A204.1 (cell line): Measurements from ENCODE around the gene CD300E.
"Not testable (repeated sequence)": the region's sequence is repeated elsewhere in the genome, so short reads cannot be mapped to it uniquely, and the experiment has no call there.

Experiments
- FAIRE-seq: peaks from 2 replicates; lab custom pipeline; 2012; peaks lifted over from hg19 to GRCh38; lab: Jason Lieb, UNC

CD300E gene, protein sequence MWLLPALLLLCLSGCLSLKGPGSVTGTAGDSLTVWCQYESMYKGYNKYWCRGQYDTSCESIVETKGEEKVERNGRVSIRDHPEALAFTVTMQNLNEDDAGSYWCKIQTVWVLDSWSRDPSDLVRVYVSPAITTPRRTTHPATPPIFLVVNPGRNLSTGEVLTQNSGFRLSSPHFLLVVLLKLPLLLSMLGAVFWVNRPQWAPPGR

DNA sequence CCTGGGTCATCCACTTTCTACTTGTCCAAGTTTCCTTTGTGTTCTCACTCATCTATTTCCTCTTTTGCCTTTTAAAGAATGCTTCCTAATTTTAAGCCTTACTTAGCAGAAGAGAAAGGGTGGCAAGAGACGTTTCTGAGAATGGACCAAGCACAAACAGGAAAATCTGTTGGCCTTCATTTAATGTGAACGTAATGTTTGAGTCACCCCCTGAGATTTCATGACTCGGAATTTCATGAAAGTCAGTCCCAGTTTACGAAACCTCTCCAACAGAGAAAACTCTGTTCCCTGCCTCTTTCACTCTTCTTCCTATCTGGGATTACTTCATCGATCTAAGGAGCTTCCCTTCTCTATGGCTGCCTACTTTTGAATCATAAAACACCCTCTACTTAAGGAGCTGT is at the start of gene CD300E:
TSS of gene CD300E (minus strand) at position 46 of the 401 bp plus-strand sequence. CDS start 117 bp downstream, outside the sequence.
- FAIRE-seq: no peak

DNA sequence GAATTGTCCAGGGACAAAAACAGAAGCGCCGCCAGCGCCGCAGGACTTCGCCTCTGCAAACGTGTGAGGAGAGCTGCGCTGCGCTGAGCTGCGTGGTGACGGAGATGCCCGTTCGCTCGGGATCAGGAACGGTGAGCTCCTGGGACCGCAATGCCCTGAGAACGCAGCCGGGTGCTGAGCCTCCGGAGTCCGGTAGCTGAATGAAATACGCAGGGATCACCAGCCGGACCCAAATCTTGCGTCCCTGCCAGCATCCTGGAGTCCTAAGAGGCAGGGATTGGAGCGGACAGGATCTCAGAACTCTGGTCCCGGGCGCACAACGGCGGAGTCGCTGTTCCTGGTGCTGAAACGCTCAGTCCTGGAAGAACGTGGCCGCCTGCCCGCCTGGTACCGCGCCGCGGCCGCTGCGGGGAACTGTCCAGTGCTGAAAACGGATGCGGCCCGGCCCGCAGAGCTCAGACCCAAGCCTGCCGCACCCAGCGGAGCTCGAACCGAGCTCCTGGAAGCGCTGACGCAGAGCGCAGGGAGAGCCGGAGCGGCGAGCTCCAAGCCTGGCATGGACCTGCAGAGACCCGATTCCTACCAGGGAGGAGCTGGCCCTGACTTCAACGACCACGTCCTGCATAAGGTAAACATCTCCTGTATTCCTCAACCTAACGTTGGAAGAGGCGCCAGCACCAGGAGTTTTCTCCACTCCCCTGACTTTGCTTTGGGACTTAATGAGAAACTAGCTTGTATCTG is 47.7 kb upstream of the CD300E start:
- no peak for FAIRE-seq

DNA sequence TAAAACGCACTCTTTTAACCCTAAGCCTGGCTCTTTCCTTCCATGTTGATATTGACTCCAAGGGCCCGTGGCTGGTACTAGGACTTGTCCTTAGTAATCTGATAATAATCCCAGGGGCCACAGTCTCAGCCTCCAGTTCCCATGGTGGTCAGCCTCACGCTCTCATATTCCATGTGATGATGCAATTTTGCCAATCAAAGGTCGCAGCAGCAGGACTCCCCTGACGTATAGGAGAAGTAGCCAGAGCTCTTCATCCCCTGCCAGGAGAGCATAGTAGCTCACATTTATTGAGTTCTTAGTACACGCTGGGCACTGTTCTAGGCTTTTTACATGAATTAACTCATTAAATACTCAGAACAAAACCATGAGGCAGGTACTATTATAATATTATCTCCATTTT is 46.8 kb upstream of the CD300E start:
- FAIRE-seq: no peak

DNA sequence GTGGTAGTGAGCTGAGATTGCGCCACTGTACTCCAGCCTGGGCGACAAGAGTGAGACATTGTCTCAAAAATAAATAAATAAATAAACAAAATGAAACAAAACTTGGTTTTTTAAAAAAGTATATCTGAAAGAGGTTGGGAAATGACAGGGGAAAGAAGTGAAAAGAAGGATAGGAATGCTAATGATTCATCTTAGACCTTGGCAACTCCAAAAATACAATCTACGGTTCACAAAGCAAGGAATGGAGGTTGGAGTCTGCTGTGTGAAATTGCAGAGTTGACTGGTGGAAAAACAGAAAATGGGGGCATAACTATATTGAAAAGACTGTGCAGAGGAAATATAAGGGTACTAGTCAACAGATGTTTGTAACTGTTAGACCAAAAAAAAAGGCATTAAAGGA is 40.0 kb upstream of the CD300E start:
- FAIRE-seq: no peak

DNA sequence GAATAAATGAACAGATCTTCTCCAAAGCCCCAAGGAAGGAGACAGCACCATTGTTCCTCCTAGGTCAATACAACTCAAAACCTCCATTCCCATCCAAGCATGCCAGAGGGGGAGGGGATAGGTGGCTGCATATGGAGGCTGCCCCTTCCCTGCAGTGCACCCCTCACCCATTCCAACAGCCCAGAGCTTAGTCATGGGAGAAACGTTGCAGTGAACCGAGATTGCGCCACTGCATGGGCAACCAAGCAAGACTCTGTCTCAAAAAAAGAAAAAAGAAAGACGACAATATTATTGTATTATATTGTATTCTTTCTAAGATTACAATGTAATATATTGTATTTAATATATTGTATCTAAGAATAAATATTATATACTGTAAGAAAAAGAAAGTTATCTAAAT is 36.4 kb upstream of the CD300E start:
- FAIRE-seq: no peak

DNA sequence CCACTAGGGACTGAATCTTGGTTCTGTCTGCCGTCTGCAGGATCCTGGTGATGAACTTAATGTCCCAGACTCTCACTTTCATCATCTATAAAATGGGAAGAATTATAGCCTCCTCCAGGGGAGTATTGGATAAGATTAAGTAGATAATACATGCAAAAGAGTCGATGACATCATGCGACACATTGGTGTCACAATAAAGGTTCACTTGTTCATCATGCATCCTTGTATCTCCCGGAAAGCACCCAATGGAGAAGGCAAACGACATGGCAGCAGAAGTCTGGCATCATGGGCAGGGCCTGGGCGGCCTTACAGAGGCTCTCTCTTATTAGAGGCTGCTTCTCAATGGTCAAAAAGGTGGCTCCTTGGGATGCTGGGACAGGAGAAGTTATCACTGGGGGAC is 35.1 kb upstream of the CD300E start:
- FAIRE-seq: no peak

DNA sequence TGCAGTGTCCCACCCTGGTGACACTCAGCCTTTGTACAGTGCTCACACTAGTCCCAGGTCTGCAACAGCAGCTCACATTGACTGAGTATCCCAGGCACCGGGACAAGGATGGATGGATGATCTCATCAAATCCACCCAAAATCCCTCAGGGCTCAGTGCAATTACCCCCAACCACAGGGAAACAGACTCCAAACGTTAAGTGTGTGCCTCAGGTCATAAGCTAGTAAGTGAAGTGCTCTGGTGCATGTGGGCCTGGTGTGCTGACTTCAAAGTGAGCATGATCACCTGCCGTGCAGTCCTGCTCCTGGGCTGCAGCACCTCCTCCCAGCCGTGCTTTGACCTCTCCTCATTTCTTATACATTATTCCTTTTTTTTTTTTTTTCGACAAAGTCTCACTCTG is 31.2 kb upstream of the CD300E start:
- FAIRE-seq: no peak

DNA sequence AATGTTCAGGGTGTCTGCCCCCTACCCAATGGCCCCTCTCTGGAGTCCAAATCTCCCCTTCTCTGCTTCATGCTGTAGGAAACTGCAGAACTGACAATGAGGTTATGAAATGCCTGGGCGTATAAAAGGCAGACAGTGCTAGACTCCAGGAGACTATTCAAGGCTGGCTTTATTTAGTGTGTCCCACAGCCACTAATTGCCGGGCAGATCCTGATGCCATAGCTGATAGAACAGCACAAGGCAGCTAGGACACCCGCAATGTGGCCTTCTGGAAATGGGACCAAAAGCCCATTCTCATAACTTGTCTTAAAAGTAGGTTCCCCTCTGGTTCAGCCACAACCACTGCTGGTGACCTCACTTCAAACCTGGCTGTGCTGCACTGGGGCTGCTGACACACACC is 28.5 kb upstream of the CD300E start:
- FAIRE-seq: no peak

DNA sequence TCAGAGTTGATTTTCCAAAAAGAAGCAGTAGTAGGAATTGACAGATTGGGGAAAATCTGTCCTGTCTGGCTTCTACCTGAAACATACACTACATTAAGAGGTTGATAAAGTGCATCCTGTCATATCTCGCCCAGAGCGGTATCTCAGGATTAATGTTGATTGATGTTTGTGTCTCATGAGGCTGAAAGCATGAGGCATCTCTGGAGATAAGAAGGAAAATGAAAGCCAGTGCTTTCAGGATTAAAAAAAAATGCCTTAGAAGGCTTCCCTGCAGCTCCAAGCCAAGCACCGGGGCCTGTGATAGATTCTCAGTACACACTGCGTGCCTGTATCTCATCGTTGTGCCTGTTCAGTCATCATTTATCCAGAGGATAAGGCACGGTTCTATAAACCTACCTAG is 26.4 kb upstream of the CD300E start:
- no peak for FAIRE-seq

DNA sequence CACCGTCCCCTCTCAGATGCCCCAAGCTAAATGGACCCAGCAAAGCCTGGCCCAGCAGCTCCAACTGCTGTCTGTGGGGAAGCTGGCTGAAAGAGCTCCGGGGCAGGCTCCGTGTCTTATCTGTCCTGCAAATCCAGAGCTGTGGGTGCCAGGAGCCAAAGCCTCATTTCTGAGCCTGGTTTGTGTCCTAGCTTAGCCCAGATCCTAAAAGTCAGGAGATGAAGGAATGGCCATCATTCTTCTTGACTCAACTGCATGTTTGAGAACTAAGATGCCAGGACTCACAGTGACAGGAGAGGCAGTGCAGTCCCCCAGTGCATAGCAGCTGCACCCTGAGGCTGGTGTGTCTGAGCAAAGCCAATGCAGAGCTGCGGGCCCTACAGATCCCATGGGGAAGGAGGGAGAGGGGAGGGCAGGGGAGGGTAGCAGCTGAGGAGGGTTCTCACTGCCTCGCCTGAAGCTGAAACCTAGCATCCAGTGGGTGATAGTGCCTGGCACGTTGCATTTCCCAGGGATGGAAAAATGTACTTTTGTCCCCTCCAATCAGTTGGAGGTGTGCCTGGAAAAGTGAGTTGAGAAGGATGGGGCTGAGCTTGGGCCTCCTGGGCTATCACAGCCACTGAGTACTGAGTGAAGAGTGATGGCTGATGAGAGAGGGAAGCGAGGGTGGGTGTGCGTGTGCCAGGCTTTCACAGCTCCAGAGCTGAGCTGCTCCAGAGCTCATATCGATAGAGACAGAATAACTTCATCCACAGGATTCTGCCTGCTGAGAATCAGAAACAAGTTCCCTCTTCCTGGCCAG is 24.5 kb upstream of the CD300E start:
- no peak for FAIRE-seq

DNA sequence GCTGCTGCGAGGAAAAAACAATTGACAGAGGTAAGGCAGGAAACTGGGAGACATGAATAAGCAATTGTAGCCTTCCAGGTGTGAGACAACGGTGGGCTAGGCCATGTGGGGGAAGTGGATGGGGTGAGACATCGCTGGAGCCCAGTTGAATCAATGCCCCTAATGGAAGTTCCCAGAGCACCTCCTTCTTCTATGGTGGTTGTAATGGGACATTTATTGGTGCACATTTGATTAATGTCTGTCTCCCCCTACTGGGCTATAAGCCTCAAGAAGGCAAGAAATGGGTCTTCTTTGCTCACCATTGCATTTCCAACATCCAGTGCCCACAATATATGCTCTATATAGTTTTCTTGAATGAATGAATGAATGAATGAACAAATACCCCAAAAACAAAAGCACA is 22.7 kb upstream of the CD300E start:
- no peak for FAIRE-seq

DNA sequence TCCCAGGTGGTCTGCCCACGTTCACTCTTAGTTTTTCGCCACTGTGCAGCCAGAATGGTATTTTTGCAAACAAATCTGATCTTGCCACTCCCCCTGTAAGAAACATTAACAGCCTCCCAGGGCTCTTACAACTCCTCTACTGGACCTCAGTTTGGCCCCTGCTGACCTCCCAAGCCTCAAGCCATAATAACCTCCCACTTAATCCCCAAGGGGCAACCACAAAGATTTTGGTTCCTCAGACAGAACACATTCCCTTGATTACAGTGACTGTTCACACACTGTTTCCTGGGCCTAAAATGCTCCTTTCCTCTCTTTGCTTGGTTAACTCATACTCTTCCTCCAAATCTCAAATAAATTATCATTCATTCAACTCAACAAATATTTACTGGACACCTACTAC is 21.5 kb upstream of the CD300E start:
- no peak for FAIRE-seq

DNA sequence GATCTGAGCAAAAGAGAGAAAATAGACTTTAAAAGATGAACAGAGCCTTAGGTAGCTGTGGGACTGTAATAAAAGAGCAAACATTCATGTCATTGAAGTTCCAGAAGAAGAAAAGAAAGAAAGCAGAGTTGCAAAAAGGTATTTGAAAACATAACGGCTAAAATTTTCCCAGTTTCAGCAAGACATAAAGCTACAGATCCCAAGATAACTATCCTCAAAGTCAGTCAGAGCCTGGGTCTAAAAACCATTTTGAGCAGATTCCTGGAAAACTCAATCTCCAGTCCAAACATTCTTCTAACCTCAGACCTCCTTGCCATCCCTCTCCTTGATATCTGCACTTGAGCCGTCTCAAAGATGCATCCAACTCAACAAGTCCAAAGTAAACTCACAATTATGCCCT is 20.9 kb upstream of the CD300E start:
- no peak for FAIRE-seq

DNA sequence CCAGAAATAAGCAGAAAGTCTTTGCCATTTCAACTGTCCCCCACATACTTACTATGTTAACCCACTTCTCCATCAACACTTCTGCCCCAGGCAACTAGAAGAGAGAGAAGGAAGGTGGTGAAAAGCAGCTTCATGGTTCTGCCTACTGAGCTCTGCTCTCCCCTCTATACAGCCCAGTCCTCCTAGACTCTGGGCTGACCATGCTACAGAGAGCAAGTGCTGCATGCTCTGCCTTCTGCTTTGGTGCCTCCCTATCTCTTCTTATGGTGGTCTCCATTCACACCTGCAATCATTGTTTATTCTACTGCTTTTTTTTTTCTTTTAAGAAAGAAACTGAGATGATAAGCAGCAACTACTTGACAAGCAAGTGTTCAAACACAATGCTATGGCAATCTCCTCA is 20.3 kb upstream of the CD300E start:
- no peak for FAIRE-seq

DNA sequence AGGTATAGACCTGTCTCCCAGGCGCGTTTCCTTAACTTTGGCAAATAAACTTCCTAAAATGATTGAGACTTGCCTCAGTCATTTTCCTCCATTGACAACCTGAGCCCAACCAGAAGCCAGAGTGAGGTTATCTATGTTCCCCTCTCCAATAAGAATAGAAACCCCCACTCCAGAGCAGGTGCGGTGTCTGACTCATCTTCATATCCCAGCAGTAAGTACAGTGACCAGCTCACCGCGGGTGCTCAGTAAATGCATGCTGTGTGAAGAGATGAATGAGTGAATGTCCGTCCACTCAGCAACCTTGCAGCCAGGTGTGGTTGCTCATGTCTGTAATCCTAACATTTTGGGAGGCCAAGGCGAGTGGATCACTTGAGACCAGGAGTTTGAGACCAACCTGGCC is 19.5 kb upstream of the CD300E start:
- no peak for FAIRE-seq

DNA sequence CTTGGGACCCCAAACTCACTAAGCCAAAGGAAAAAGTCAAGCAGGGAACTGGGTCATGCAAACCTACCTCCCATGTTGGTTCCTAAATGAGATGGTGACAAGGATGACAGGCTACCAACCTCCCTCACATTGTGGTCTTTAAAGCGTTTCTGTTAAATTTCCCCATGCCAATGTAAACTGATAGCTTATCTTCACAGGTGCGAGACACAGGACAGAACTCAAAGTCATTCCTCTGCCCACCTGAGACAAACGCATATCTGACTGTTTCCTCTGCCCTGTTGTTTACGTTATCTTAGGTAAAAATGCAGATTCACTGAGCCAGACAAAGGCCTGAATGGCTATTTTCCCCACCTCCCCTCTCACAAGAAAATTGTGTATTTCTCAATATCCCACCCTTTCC is 19.0 kb upstream of the CD300E start:
- FAIRE-seq: no peak

DNA sequence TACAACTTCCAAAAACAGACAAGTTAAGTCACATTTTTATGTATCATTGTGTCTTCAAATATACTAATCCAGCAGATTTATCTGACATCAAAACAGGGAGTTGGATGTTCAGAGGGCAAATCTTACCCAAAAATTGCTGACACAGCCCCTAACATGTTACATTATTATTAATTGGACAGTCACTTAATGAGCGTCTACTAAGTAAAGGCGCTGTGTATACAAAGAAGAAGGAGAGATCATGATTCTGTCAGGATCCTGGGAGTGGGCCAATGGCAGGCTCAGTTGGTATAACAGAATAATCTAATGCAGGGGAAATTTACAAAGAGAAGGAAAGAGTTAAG is 18.4 kb upstream of the CD300E start:
- no peak for FAIRE-seq

DNA sequence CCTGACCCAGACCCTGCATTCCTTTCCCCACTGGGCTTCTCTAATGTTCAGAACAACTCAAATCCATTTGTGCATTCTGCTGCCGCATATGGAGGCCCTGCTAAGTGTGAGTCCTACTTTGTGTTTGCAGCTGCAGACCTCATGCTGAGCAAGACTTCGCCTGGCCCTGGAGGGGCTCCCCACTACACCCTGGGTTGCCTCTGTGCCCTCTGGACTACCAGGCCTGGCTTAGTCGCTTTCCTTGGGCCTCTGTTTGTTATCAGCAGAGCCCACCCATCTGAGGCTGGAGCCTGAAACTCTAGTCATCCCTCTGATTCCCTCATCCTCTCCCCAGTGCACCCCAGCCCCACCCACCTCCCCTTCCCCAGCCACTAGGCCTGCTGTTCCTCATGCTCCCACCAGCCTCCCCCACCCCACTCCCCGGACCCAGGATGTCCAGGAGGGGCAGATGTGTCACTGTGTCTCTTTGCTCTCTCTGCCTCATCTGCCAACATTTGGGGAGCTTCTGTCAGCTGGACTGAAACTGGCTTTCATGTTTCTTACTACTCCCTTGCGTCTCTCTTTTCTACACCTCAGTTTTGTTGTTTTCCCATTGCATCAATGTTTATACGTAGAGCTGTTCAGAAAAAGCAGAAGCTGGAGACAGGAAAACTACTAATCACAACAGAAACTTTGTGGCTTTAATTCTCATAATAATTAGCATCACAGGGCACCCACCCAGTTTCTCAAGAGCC is 17.9 kb upstream of the CD300E start:
- FAIRE-seq: no peak

DNA sequence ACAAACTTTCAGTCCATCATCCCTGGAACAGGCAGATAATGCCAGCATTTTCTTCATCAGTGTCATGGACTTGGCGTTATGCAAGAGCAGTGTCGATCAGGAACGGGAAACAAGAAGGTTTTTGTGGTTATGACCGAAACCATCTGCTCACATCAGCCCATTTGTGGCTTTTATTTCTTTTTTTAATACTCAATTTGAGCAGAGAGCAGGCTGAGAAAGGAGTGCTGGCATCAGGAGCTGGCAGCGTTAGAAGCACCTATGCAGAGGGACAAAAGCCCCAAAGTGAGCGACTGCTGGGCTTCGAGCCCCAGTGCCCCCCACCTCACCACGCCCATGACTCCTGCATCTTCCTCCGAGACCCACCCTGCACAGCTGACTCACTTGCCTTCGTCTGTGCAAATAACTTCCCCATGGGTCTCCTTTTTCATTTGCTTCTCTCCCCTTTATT is 16.2 kb upstream of the CD300E start:
- no peak for FAIRE-seq

DNA sequence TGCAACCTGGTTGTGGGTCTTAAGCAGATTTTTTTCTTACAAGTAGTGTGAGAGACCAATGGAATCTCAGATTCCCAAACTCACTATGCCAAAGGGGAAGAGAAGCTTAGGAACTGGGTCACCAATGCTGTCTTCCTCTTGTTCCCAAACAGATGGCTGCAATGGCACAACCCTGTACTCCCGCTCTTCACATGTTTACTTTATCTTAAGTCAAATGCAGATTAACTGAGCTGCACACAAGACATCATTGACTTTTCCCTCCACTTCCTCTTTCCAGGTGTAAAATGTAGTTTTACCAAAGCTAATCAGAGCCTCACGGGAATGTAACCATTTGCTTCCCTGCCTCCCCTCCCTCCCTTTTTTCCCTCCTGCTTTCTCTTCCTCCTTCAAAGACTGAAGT is 14.4 kb upstream of the CD300E start:
- FAIRE-seq: no peak

DNA sequence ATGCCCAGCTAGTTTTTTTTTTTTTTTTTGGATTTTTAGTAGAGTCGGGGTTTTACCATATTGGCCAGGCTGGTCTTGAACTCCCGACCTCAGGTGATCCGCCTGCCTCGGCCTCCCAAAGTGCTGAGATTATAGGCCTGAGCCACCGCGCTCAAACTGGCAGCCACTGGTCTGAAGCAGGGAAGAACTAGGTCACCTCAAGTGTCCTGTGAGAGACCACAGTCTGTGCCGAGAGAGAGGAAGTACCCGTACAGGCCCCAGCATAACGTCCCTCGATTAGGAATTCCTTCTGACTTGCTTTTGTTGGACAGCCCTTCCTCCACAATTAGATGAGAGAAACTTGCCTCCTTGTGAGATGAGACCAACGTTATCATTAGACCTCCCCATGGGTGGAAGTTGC is 13.7 kb upstream of the CD300E start:
- FAIRE-seq: no peak

DNA sequence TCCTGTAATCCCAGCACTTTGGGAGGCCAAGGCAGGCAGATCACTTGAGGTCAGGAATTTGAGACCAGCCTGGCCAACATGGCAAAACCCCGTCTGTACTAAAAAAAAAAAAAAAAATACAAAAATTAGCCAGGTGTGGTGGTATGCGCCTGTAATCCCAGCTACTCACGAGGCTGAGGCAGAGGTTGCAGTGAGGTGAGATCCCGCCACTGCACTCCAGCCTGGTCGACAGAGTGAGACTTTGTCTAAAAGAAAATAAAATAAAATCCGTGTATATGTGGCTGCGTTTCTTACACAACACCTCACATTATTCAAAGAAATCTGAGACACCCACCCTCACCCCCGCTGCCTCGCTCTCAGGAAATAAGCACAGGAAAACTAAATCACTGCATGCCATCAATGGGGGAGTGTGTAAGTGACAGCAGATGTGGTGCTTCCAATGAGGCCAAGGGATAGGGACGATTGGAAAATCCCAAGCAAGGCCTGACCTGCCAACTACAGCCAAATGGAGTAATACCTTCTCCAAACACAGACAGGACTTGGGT is 13.1 kb upstream of the CD300E start:
- FAIRE-seq: not testable (repeated sequence)

DNA sequence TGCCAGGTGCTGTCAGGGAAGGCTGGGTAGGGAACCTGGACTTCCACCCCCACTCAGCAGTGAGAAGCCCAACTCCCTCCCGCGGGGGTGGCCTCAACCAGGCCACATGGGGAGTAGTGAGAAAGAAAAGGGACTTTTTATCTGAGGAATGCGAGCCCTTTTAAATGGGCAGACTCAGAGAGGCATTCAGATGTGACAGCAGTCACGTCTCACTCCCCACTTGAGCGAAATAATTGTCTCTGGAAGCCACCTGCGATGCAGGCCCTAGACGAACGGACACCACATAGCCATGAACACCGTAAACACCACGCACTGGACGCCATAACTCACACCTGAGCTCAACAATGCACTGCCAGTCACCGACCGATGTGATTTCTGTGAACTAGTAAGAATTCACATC is 11.9 kb upstream of the CD300E start:
- no peak for FAIRE-seq
